HG03095 (cell line): ENCODE data around the gene PCDH9.
"Not testable (repeated sequence)": the region's sequence is repeated elsewhere in the genome, so short reads cannot be mapped to it uniquely, and the experiment has no call there.

ENCODE experiments used
- ATAC-seq: cut with Tn5 transposase; IDR thresholded peaks from one replicate; pipeline ENCODE4 v1.9.1; 2021; ENCODE audit warnings: moderate library complexity; ENCODE audit not compliant: unreplicated experiment

The PCDH9 gene

DNA sequence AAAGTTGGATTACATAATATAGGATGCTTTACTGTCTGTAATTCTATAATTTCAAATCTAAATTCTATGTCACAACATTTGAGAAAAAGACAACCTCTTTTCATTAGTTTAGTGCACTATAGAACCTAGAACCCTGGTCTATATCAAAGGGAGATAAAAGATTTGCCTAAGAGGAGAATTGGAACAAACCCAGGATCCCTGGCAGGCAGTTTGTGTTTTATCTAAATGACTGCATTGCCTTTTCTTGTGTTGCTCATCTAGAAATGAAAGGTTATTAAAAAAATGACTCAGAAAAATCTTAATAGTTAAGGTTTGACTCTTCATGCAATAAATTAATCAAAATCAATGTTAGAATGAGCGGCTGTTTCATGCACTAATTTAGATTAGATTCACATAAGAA lies 96.7 kb downstream of the PCDH9 start:
- no peak for ATAC-seq

DNA sequence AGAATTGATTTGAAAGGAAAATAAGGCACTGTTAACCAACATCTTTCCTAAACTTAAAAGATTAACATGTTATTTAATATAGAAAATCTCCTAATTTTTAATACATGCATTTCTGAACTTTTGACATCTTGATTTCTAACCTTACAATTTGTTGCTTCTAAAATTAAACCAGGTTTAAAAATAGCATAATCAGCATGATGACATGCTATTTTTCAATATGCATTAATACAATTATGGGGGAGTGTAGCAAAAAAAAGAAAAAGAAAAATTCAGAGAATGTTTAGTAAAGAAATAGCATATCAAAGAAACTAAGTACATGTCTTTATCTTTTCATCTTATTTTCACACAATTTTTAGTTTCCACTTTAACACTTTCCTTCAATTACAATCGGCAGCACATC lies 98.7 kb downstream of the PCDH9 start:
- no peak for ATAC-seq

DNA sequence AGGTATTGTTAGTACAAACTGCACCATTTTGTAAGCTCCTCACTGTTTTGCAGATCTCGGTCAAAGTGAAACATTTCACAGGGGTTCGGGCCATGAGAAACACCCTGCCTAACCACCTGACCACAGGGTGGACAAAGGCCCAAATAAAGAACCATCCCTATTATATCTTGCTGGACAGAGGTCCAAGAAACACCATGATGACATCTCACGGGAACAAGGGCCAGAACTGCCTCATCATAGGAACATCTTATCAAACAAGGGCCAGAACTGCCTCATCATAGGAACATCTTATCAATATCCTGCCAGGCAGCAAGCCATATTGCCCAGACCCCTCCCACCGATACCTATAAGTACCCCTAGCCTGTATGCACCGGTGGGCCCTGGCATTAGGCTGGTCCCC lies 99.7 kb downstream of the PCDH9 start:
- no peak for ATAC-seq

DNA sequence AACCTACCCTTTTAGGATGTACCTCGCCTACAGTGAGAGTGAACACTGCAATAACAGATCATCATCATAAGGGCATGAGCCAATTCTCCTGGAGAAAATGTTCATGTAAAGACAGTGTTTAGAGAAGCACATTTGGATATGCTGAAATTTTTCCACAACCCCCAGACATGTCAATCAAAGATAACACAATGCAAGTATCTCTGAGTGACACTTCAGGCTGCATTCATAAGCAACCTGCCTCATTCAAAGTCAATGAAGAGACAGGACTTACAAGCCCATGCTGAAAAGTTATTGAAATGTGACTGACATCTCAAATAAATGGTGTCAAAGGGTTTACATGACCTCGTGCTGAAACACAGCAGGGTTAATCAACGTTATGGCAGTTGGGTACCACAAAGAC lies 102.0 kb downstream of the PCDH9 start:
- ATAC-seq: no peak

DNA sequence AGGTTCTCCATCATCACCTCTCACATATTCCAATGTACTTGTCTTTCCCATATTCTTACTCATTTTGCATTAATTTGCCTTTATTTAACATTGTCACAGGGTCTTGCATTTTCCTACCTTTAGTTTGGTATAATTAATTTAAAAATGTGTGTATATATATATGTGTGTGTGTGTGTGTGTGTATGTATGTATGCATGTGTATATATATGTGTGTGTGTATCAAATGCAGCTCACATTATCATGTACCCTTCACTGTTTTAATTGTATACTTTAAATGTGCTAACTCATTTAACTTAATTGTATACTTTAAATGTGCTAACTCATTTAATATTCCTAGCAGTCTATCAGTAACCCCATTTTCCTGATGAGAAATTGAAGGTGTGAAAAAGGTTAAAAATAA lies 104.5 kb downstream of the PCDH9 start:
- no peak for ATAC-seq

DNA sequence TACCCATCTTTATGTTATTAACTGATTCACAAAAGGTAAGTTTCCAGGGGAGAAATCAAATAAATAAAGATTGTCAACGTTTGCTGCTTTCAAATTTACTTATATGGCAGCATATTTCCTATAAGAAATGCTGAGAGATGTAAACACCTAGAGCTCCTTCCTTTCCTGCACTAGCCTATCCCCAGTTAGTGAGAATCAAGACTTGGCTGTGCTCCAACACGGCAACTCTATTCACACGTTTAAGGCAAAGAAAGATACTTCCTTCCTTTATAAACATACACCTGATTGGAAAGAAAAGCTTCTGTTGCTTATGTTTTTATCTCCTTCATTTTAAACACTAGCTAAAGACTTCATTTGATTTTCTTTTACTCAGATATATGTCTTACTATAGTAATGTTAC lies 107.0 kb downstream of the PCDH9 start:
- ATAC-seq: no peak

DNA sequence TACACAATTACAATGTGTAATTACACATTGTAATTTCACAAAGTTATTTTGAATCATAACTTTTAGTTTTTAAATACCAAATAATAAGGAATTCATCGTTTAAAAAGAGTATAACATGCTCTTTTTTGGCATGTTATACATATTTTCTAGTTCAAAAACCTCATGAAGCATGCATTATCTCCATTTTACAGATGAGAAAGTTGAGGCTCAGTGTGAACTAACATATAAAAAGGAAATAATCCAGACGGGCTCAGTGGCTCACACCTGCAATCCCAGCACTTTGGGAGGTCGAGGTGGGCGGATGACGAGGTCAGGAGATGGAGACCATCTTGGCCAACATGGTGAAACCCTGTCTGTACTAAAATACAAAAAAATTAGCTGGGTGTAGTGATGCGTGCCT lies 107.9 kb downstream of the PCDH9 start:
- ATAC-seq: no peak

DNA sequence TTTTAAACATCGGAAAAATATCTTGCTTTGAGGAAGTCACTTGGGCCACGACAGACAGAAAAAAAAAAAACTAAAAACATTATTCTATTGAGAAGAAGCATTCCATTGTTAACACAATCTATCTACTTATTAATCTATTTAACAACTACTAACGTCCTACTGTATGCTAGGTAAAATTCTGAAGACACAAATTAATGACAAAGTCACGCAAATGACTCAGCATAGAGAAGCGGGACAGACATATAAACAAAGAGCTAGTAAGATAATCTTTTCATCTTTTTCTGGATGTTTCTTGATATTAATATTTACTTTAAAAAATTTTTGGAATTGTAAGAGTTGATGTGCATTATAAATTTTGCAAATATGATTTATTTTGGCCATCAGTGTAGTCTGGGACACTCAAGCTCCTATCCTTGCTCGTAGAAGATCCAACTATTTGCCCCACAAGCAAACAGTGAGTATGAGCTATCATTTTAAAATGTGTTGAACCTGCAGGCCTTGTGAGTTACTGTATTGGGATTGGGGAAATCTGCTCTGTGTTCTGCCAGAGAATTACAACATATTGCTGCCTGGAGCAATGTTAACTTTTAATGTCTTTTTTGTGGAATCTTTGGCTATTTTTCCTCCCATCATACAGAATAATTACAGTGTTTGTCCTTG lies 109.1 kb downstream of the PCDH9 start:
- no peak for ATAC-seq

DNA sequence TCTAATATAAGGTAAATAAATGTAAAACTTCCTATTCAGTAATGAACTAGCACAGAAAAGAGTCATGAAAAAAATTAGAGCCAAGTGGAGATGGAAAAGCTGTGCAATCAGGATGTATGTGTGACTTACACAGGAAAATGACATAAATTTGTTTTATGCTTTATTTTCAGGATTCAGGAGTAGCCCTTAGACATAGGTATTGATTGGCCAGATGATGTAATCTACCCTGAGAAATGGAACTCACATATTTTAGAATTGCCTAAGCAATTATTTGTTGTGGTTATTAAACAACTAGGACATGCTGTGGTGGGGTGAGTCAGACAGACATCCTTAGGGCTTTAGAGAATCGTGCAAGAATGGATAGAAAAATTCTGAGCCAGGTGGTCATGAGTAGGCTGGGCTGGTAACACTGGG lies 110.6 kb downstream of the PCDH9 start:
- no peak for ATAC-seq

DNA sequence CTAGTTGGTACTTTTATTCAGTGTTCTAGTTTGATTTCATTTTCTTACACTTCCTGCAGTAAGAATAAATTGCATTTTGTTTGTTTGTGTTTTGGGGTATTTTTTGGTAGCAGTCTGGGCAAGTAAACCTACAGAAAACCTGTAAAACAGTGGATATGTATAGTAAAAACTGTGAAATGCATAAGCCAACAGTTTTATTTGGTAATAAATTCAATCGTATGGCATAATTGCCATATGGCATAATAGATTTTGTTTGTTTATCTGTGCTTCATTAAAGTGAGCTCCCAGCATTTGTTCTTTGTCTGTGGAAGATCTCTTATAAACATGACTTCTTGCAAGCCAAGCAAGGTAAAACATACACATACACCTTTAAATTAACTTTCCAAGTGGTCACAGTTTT lies 111.9 kb downstream of the PCDH9 start:
- no peak for ATAC-seq

DNA sequence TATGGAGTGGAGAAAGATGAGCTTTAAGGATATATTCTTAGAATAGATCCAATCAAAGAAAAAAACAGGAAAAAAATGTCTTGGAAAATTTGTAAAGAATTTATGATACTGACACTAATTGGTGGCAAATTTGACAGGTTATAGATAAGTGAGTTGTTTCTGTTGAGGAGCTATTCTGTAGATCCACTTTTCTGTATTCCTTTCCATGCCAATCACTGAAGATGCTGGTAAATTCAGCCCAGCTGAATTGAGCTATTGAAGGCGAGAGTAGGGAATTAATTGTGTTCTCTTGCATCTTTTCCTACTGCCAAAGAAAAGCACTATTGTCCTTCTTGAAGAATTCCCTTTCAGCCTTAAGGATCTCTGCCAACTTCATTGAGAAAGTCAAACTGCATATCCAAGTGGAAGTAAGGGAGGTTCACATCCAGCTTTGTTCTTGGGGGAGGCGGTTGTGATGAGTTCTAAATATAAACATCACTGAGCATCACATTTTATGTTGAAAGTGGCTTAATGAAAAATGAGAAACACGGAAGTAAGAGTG lies 113.1 kb downstream of the PCDH9 start:
- ATAC-seq: no peak

DNA sequence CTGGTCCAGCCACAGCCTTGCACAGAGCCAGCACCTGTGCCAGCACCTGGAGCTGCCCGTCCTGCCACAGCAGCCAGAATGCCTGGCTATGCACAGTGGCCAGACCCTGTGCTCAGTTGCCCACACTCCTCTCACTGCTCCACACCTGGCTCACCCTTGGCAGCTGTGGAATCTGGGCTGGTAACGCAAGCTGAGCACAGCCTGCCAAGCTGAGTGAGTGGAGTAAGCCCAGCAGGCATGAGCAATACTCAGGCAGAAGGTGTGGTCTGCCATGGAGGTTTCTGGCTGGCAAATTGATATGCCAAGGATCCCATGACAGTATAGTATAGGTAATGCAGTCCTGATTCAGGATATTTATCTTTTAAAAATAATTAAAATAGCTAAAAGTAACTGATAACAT lies 122.2 kb downstream of the PCDH9 start:
- ATAC-seq: no peak

DNA sequence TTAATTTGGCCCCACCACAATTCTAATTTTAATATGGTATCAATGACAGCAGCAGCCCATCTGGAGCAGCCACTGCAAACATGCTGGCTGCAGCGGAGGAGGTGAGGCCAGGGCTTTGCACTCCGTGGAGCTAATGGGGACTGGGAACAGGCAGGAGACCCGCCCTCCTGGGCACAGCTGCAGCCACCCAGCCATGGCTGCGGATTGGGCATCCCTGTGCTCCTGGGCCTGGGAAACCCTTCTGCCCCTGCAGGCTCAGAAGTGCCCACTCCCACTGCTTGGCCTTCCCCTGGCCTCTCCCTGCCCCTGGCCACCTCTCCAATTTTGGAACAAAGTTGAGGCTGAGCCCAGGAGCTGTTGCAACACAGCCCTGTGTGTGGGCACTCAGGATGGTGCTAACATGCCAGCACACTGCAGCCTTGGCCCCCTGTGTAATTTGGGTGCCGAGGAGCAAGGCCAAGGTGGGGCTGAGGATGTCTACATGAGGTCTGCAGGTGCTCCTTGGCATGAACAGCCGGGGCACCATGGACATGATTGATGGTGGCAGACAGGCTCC lies 123.6 kb downstream of the PCDH9 start:
- ATAC-seq: no peak

DNA sequence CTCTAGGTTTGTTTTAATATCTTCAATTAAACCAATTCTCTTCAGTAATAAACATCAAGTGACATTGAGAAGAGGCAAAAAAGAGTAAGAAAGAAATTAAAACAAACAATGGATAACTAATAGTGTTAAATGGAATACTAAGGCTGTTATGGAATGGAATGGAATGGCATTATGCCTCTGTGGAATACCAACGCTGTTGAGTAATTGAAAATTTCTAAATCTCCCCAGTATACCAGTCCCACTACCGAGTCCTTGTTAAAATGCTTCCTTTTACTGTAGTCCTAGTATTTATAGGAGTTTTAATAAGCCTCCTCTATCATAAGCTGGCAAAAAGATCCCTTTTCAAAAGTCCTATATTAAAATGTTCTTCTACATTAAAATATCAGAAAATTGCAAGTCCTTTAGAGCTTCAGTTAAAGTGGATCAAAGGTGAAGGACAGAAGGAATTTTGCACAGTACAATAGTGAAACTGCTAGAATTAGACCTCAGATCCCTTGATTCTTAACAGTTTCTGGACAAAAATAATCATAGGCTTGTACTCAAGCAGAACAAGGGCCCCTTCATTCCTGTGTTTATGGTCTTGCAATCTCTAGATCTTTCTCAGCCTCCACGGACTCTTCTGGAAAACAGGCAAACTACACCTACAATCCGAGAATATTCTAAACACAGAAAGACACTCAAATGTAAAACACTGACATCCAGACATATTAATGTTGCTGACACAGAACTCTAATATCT lies 128.2 kb downstream of the PCDH9 start:
- no peak for ATAC-seq

DNA sequence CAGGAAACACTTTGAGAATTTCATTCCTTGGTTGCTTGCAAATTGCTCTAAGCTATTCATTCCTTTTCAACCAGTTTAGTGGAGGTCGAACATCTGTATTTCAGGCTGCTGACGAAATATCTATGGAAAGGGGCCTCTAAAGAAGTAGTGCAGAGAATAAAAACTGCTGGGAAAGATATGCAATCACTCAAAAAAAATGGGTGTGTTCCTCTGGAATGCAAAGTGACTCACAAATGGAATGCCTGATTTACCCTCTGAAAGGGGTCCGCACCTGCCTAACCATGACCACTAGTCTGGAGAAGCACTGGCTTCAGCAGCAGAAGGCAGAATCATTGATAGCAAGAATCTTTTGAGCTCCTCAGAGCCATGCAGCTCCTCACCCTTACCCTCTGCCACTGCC lies 129.4 kb downstream of the PCDH9 start:
- no peak for ATAC-seq

DNA sequence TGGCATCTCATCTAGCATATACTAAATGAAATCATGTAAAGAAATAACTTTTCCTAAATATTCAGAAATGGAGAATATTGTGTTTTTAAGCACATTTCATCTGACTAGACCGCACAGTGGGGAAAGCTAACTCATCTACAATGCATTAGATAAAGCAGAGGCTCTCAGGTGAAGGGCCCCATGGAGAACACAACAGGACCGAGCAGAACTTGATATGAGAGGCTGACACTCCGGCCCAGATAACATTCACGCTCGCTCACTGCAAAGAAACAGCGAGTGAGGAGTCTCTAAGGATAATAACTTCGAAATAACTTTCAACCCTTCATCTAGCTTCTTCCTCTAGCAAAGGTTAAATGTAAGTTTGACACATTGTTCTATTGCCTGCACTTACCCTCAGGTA lies 130.6 kb downstream of the PCDH9 start:
- ATAC-seq: no peak

DNA sequence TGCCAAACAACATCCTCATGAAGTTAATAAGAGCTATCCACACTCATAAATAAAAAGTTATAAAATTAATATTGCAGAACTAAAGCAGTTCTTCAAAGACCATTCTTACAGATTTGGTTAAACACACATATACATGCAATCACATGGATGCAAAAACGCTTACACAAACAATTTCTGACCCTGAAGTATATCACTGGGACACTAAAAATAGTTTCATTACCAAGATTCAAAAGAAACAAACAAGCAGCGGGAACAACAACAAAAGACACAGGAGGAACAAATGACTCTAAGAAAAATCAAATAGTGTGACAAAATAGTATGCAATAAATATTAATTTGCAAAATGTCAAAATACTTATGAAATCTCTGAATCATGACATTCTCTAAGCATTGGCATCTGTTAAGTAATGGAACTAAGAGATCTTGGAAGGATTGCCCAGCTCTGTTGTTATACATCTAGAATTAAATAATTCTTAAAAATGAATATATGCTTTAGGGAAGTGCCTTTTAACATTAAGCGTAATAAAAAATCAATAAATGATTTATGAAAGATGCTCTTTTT lies 132.2 kb downstream of the PCDH9 start:
- ATAC-seq: no peak

DNA sequence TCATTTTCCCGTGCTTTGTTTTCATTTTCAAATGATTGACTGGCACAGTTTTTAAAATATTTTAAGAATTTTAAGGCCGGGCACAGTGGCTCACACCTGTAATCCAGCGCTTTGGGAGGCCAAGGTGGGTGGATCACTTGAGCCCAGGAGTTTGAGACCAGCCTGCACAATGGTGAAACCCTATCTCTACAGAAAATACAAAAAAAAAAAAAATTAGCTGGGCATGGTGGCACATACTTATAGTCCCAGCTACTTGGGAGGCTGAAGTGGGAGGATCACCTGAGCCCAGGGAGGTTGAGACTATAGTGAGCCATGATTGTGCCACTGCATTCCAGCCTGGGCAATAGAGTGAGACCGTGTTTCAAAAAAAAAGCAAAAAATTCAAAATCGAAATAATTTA lies 133.2 kb downstream of the PCDH9 start:
- ATAC-seq: not testable (repeated sequence)

DNA sequence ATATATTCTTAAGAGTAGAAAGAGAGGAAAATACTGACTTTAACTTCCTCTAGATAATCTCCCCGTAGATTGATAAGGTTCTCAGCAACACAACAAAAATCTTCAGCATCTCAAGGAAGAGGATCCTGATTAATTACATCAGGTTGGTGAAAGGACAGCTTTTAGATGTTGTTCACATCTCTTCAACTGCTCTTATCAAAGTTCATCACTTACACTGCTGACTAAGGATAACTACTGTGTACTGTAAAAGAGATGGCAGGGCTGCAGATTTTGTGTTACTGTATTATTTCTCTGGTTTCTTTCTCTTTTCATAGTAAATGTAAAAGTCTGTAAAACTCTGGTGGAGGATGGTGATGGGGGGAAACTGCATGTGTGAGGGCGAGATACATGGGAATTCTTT lies 133.7 kb downstream of the PCDH9 start:
- ATAC-seq: no peak

DNA sequence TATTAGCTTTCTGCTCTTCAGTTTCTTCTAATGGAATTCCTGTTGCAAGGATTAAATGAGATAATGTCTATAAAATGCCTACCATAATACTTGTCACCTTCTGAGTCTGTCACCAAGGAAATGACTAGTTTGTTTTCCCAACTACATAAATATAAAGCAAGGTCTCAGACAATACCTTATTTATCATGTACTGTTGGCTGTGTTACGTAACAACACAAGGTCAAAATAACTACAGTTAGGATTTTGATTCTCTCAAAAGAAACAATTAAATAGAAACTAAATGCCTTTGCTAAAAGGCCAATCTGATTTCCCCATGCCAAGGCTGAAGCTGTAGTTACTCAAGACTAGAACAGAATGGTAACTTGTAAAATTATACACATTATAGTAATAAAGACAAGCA lies 134.5 kb downstream of the PCDH9 start:
- ATAC-seq: no peak

DNA sequence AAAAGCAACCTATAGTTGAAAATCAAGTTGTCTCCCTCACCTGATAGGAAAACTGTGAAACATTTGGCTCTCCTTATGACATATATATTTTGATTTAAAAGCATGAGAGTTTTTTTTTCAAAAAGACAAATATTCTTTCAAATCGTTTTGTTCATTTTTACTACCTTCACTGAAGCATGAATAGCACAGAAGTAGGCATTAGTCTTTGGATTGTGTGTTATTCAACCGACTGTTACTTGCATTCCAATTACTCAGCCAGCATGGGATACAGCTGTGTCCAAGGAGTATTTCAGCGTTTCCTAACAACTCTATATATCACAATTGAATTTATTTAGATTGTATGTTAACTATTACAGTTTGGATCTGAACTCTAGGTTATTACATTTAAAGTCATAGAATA lies 135.2 kb downstream of the PCDH9 start:
- no peak for ATAC-seq

DNA sequence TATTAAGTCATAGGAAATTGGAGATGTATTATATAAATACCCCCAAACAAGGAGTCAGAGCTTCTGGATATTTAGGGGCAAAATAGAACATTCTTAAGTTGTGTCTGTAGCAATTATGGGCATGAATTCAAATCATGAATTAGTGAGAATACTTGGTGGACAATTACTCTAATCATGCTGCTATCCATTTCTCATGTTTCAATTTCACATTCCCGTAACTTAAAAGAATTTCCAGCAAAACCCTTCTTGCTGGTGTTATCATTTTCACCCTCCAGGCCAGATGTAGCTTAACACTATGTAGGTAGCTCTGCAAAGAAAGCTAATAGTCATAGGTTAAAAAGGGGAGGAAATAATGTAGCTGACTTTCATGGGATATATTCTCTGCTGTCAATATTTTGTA lies 136.1 kb downstream of the PCDH9 start:
- no peak for ATAC-seq
